ENCODE measurements around the gene FAM107B. TPM values are rescaled to one million over a fixed set of nuclear protein-coding genes. Genes with fewer than 3 reads are reported as not detected.
A peak's percentile ranks its signal among the peaks of the same experiment; 100 is the strongest.

FAM107B gene
- total and polyA plus RNA-seq, 2 of the 8 experiments (the other 6 are each of a cell fraction or from before 2014, with no cell fraction given): 7.5 to 28.1 TPM

DNA sequence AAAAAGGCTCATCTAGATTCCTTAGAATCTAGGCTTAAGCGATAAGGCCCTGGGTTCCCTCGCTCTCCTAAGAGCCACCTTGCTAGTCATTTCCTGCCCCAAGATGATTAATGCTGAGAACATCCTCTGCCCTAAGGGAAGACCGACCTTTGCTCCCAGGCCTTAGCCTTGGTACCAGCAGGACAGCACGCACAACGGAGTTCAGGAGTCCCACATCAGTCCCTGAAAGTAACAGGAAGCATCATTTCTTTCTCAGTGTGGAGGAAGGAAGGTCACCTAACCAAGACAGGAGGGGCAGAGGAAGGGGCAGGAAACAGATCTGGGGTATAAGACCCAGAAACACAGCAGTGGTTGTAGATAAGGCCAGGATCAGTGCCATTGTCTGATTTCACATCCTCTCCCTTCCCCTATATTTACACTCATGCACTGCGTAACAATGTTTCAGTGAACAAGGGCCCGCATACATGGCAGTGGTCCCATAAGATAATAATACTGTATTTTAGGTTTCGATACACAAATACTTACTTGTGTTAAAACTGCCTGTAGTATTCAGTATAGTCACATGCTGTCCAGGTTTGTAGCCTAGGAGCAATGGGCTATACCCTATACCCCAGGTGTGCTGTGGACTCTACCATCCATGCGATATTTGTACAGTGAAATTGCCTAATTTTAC is 8.1 kb upstream of the FAM107B start:
- Histone ChIP-seq H3K27me3 (replicated peaks in 1 of 4; ENCODE audit: control insufficient read depth in 3 of 4, extremely low read depth in 1 of 4, insufficient read depth in 3 of 4, low read length in 3 of 4) (no peaks in the 10 kb centered on the region), H3K79me1 (ENCODE audit: low read depth, low read length) (no peaks in the 10 kb centered on the region), H2BK15ac (ENCODE audit: low read length) (no peak overlapping the region), H3K4me3 (ENCODE audit: extremely low read depth in 1 of 4, insufficient read depth in 2 of 4, low read depth in 3 of 4, low read length in 4 of 4) (no peak overlapping the region), H2BK120ac (replicated peaks; ENCODE audit: low read depth, low read length) (no peak overlapping the region), H4K8ac (ENCODE audit: extremely low read depth, insufficient read depth, low read length) (no peak overlapping the region; the same call in 1 of the 2 replicates), H3K56ac (replicated peaks; ENCODE audit: insufficient read length, low read depth, low read length) (no peak overlapping the region), H3K4me2 (ENCODE audit: insufficient read depth in 1 of 2, low read depth in 2 of 2, low read length in 2 of 2) (no peak overlapping the region), H3K9ac (replicated peaks in 1 of 4; ENCODE audit: extremely low read depth in 1 of 4, low read depth in 3 of 4, low read length in 3 of 4) (no peak overlapping the region), H3K18ac (ENCODE audit: extremely low read depth, low read length) (no peak overlapping the region), H3K4ac (replicated peaks; ENCODE audit: insufficient read length, low read depth, low read length) (no peak overlapping the region), H3K4me1 (replicated peaks in 1 of 4; ENCODE audit: control insufficient read depth in 3 of 4, insufficient read depth in 4 of 4, low read length in 3 of 4) (no peaks in the 10 kb centered on the region), H4K20me1 (replicated peaks in 1 of 2; ENCODE audit: control insufficient read depth in 1 of 2, insufficient read depth in 2 of 2, low read length in 2 of 2) (no peaks in the 10 kb centered on the region), H2BK20ac (ENCODE audit: low read length) (no peak overlapping the region), H4K5ac (ENCODE audit: insufficient read length, low read depth, low read length) (no peak overlapping the region), H3K79me2 (ENCODE audit: control insufficient read depth in 1 of 2, insufficient read depth in 2 of 2, low read length in 2 of 2) (no peaks in the 10 kb centered on the region), H3K36me3 (ENCODE audit: control insufficient read depth in 2 of 4, insufficient read depth in 4 of 4, low read length in 3 of 4) (no peaks in the 10 kb centered on the region), H2BK12ac (ENCODE audit: low read depth, low read length) (no peak overlapping the region), H3K14ac (ENCODE audit: insufficient read length) (no peak overlapping the region), H2AK5ac (ENCODE audit: low read depth, low read length) (no peak overlapping the region), H2BK5ac (ENCODE audit: low read depth, low read length) (no peak overlapping the region), H4K91ac (replicated peaks; ENCODE audit: insufficient read length, low read length) (no peak overlapping the region), H3K27ac (ENCODE audit: low read depth, low read length) (no peak overlapping the region), H3K23me2 (ENCODE audit: low read depth, low read length) (no peaks in the 10 kb centered on the region), H3K23ac (ENCODE audit: insufficient read length) (no peak overlapping the region), H3K9me3 (ENCODE audit: insufficient read depth in 2 of 2, low read depth in 1 of 2, low read length in 1 of 2) (no peaks in the 10 kb centered on the region), H2AFZ (ENCODE audit: low read length) (no peak overlapping the region)
- FAIRE-seq (no peak), DNase-seq (ENCODE audit: low read depth in 1 of 2, low spot score in 2 of 2) (peak in 1 of 2 experiments; percentile 9)
- 94% methylated on average over 7 of the region's 9 CpGs; no CpG with 5 or more reads in 1 of the 2 experiments for WGBS, 2 experiments (ENCODE audit: extremely low coverage in 1 of 2, insufficient coverage in 1 of 2, insufficient read length in 1 of 2, insufficient replicate concordance in 2 of 2, low coverage in 1 of 2, low lambda C conversion rate in 2 of 2, missing lambda C conversion rate in 1 of 2)
- ChIA-PET CTCF (ENCODE audit: partially characterized antibody) (no interaction called here), POLR2A (ENCODE audit: partially characterized antibody) (interaction anchor here (0.7 kb wide), 1 partner anchor 28 kb away, joined by 3 read pairs; no protein-coding TSS in a partner anchor)
- TF ChIP-seq SIN3A (conservative IDR thresholded peaks at IDR 0.05 in 1 of 2, IDR thresholded peaks at IDR 0.05 in 1 of 2; ENCODE audit: low read depth in 1 of 2, low read length in 2 of 2): no peak
- no peak for TF ChIP-seq FOSL1 (IDR thresholded peaks at IDR 0.05; ENCODE audit: insufficient read depth, low read depth, low read length)
- TF ChIP-seq SRF (IDR thresholded peaks at IDR 0.05; ENCODE audit: low read depth, low read length): no peak
- TF ChIP-seq CEBPB (IDR thresholded peaks at IDR 0.05; ENCODE audit: low read depth, low read length): no peak
- no peak for TF ChIP-seq RNF2 (IDR thresholded peaks at IDR 0.05; ENCODE audit: borderline replicate concordance, low read depth, low read length, missing control alignments, poor library complexity, severe bottlenecking)
- TF ChIP-seq SUZ12 (IDR thresholded peaks at IDR 0.05; ENCODE audit: low read length): no peak
- no peak for TF ChIP-seq HDAC2 (IDR thresholded peaks at IDR 0.05; ENCODE audit: borderline replicate concordance in 1 of 2, low read depth in 2 of 2, low read length in 2 of 2)
- no peak for TF ChIP-seq MAFK (IDR thresholded peaks at IDR 0.05; ENCODE audit: low read depth, low read length)
- TF ChIP-seq BCL11A (IDR thresholded peaks at IDR 0.05; ENCODE audit: low read depth in 2 of 2, low read length in 2 of 2): no peak
- no peak for TF ChIP-seq YY1 (IDR thresholded peaks at IDR 0.05; ENCODE audit: low read depth, low read length)
- no peak for TF ChIP-seq POLR2AphosphoS5 (IDR thresholded peaks at IDR 0.05; ENCODE audit: low read depth, low read length)
- TF ChIP-seq TAF7 (optimal IDR thresholded peaks at IDR 0.05; ENCODE audit: borderline replicate concordance, low read depth, low read length): no peak
- TF ChIP-seq KDM5A (IDR thresholded peaks at IDR 0.05; ENCODE audit: low read length): no peak

Data from H1 (cell line).